ENCODE results near the gene DNAH3.
"Not testable (repeated sequence)": the region's sequence is repeated elsewhere in the genome, so short reads cannot be mapped to it uniquely, and the experiment has no call there.

Gene DNAH3

DNA sequence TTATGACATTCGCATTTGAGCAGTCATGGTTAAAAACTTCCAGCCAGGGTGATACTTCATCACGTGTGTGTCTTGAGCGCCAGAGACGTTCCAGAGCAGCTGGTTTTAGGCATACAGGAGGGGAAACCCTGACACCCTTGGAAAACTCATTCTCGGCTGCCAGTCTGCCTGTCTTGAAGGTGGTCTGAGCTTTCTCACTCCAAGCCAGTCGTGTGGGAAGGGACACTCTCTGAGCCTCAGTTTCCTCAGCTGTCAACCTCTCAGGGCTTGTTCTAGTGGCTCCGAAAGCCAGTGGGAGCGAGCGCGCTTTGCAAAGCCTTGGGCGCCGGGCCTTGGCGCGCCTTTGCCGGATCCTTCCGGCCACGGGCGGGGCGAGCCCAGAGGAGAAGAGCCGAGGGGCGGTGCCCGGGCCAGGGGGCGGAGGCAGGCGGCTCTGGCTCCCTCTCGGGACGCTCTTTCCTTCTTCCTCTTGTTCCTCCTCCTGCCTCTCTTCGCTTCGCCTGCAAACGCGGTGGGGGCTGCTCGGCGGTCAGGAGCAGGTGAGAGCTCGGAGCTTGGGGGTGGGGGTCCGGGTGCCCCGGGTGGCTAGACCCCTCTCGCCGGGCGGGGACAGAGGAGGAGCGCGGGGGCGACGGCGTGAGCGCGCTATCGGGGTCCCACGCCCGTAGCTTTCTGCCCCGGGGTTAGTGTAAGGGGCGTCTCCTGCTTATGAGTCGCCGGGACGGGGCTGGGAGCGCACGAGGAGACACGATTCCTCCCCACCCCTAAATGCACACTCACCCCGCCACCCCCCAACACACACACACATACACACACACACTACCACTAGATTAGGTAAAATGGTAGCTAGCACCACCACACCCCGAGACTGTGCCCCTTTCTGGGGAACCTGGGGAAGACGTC is 7.8 kb upstream of the DNAH3 start, which contains the start of gene LDAF1:
LDAF1 (plus strand) TSS at position 467 of the 903 bp plus-strand sequence. CDS start 2,509 bp downstream, outside the sequence.
- Histone ChIP-seq H2AFZ (ENCODE audit: low read depth, low read length) (peak within 1 kb of the TSS; percentile 88; the same call in 1 of the 2 replicates), H3K36me3 (replicated peaks; ENCODE audit: low read depth, low read length) (peaks cover 23% of the 10 kb centered on the region), H3K27me3 (ENCODE audit: low read depth, low read length) (no peaks in the 10 kb centered on the region), H3K9ac (ENCODE audit: low read length) (peak within 1 kb of the TSS; percentile 75), H3K4me1 (ENCODE audit: low read length) (peaks cover 17% of the 10 kb centered on the region), H3K9me3 (ENCODE audit: insufficient read depth, low read length) (no peaks in the 10 kb centered on the region), H4K20me1 (ENCODE audit: insufficient read depth, low read length) (peaks cover 8% of the 10 kb centered on the region; the same call in 1 of the 2 replicates), H3K4me3 (ENCODE audit: low read length) (peak within 1 kb of the TSS; percentile 91), H3K79me2 (ENCODE audit: low read length) (peaks cover 14% of the 10 kb centered on the region), H3K27ac (ENCODE audit: low read length) (peak within 1 kb of the TSS; percentile 53), H3K4me2 (ENCODE audit: low read length) (peak within 1 kb of the TSS; percentile 99)
- TF ChIP-seq, protein P1, sequence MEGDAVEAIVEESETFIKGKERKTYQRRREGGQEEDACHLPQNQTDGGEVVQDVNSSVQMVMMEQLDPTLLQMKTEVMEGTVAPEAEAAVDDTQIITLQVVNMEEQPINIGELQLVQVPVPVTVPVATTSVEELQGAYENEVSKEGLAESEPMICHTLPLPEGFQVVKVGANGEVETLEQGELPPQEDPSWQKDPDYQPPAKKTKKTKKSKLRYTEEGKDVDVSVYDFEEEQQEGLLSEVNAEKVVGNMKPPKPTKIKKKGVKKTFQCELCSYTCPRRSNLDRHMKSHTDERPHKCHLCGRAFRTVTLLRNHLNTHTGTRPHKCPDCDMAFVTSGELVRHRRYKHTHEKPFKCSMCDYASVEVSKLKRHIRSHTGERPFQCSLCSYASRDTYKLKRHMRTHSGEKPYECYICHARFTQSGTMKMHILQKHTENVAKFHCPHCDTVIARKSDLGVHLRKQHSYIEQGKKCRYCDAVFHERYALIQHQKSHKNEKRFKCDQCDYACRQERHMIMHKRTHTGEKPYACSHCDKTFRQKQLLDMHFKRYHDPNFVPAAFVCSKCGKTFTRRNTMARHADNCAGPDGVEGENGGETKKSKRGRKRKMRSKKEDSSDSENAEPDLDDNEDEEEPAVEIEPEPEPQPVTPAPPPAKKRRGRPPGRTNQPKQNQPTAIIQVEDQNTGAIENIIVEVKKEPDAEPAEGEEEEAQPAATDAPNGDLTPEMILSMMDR (IDR thresholded peaks at IDR 0.05; ENCODE audit: low read depth, low read length): no peak
- TF ChIP-seq EZH2phosphoT487 (IDR thresholded peaks at IDR 0.05; ENCODE audit: low read depth): no peak

DNA sequence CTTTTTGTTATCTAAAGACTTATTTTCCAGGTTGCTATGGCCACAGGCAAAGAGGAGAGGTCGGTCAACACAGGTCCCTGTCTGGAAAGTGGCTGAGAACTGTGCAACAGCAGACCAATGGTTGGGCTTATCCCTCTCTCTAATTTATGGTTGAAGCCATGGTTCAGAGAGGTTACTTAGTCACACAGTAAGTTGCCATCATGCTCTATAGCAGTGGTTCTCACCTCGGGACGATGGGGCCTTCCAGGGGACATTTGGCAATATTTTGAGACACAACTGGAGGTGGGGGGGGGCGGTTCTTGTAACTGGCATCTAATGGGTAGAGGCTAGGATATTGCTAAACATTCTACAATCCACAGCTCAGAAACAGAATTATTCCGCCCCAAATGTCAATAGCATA is 7.0 kb upstream of the DNAH3 start:
- Histone ChIP-seq H3K4me1 (ENCODE audit: low read length) (peaks cover 17% of the 10 kb centered on the region), H3K4me3 (ENCODE audit: low read length) (peak overlapping the region; percentile 91), H3K27ac (ENCODE audit: low read length) (no peak overlapping the region)

DNA sequence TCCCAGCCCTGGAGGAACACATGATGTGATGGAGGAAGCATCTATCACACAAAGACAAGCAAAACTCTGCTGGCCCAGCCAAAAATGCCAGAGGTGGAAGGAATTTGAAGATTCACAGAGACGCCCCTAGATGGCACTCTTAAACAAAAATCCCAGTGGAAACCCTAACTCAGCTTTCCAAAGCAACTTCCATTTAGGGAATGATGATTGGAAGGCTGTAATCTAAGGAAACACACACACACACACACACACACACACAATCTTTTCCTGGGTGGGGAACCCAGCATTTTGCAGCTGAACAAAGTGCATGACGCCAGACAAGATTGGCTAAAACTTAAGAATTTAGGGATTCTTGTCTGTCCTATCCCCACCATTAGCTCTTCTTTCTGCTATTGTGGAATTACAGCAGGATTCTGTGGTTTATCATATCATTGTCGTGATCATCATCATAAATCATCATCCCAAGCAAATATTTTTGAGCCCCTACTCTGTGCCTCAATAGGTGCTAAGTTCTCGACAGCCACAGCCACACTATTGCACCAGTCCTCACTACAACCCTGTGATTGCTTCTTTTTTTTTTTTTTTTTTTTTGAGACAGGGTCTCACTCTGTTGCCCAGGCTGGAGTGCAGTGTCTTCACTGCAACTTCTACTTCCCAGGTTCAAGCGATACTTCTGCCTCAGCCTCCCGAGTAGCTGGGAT is 6.3 kb upstream of the DNAH3 start:
- no peak overlapping the region for H3K9ac ChIP-seq (ENCODE audit: low read length)
- H3K27ac ChIP-seq (ENCODE audit: low read length): no peak overlapping the region
- H3K36me3 ChIP-seq (replicated peaks; ENCODE audit: low read depth, low read length): peaks cover 12% of the 10 kb centered on the region
- H2AFZ ChIP-seq (ENCODE audit: low read depth, low read length): no peak overlapping the region
- no peak for TF ChIP-seq EZH2phosphoT487 (IDR thresholded peaks at IDR 0.05; ENCODE audit: low read depth)
- TF ChIP-seq, protein P1 (IDR thresholded peaks at IDR 0.05; ENCODE audit: low read depth, low read length): peak; percentile 78
- no peak overlapping the region for H3K4me3 ChIP-seq (ENCODE audit: low read length)
- peaks cover 17% of the 10 kb centered on the region for H3K4me1 ChIP-seq (ENCODE audit: low read length)
- H3K9me3 ChIP-seq (ENCODE audit: insufficient read depth, low read length): no peaks in the 10 kb centered on the region
- H3K79me2 ChIP-seq (ENCODE audit: low read length): peaks cover 14% of the 10 kb centered on the region
- no peak overlapping the region for H3K4me2 ChIP-seq (ENCODE audit: low read length)
- peaks cover 8% of the 10 kb centered on the region; the same call in 1 of the 2 replicates for H4K20me1 ChIP-seq (ENCODE audit: insufficient read depth, low read length)
- H3K27me3 ChIP-seq (ENCODE audit: low read depth, low read length): no peaks in the 10 kb centered on the region

More for the DNA sequence above, 7.0 kb upstream of the DNAH3 start:
- H3K9me3 ChIP-seq (ENCODE audit: insufficient read depth, low read length): no peaks in the 10 kb centered on the region
- H3K79me2 ChIP-seq (ENCODE audit: low read length): peaks cover 14% of the 10 kb centered on the region
- peaks cover 8% of the 10 kb centered on the region; the same call in 1 of the 2 replicates for H4K20me1 ChIP-seq (ENCODE audit: insufficient read depth, low read length)
- H3K36me3 ChIP-seq (replicated peaks; ENCODE audit: low read depth, low read length): peaks cover 17% of the 10 kb centered on the region
- 0 out of 2 replicates have a peak overlapping the region, but pooled peaks have one; percentile 88 for H2AFZ ChIP-seq (ENCODE audit: low read depth, low read length)
- H3K27me3 ChIP-seq (ENCODE audit: low read depth, low read length): no peaks in the 10 kb centered on the region
- TF ChIP-seq, protein P1 (IDR thresholded peaks at IDR 0.05; ENCODE audit: low read depth, low read length): no peak
- no peak for TF ChIP-seq EZH2phosphoT487 (IDR thresholded peaks at IDR 0.05; ENCODE audit: low read depth)
- H3K9ac ChIP-seq (ENCODE audit: low read length): peak overlapping the region; percentile 75; the same call in 1 of the 2 replicates
- H3K4me2 ChIP-seq (ENCODE audit: low read length): peak overlapping the region; percentile 99

DNA sequence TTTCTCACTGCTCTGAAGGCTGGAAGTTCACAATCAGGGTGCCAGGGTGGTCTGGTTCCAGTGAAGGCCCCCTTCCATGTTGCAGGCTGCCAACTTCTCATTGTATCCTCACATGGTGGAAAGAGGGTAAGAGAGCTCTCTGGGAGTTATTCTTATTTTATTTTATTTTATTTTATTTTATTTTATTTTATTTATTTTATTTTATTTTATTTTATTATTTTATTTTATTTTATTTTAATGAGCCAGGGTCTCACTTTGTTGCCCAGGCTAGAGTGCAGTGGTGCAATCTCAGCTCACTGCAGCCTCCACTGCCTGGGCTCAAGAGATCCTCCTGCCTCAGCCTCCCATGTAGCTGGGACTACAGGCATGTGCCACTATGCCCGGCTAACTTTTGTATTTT is 5.4 kb upstream of the DNAH3 start:
- not testable (repeated sequence) for H3K27me3 ChIP-seq (ENCODE audit: low read depth, low read length); H4K20me1 ChIP-seq (ENCODE audit: insufficient read depth, low read length)
- peaks cover 17% of the 10 kb centered on the region for H3K4me1 ChIP-seq (ENCODE audit: low read length)

DNA sequence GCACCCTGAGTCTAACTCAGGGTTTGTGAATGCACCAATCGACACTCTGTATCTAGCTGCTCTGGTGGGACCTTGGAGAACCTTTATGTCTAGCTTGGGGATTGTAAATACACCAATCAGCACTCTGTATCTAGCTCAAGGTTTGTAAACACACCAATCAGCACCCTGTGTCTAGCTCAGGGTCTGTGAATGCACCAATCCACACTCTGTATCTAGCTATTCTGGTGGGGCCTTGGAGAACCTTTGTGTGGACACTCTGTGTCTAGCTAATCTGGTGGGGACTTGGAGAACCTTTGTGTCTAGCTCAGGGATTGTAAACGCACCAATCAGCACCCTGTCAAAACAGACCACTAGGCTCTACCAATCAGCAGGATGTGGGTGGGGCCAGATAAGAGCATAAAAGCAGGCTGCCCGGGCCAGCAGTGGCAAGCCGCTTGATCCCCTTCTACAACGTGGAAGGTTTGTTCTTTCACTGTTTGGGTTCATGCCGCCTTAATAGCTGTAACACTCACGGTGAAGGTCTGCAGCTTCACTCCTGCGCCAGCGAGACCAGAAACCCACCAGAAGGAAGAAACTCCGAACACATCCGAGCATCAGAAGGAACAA is 2.6 kb upstream of the DNAH3 start:
- H3K4me1 ChIP-seq (ENCODE audit: low read length); H3K79me2 ChIP-seq (ENCODE audit: low read length); H3K36me3 ChIP-seq (replicated peaks; ENCODE audit: low read depth, low read length); H3K4me3 ChIP-seq (ENCODE audit: low read length); H3K9ac ChIP-seq (ENCODE audit: low read length); H3K27ac ChIP-seq (ENCODE audit: low read length); H3K9me3 ChIP-seq (ENCODE audit: insufficient read depth, low read length); H4K20me1 ChIP-seq (ENCODE audit: insufficient read depth, low read length); H3K4me2 ChIP-seq (ENCODE audit: low read length); H2AFZ ChIP-seq (ENCODE audit: low read depth, low read length): not testable (repeated sequence)
- H3K27me3 ChIP-seq (ENCODE audit: low read depth, low read length): peaks cover 14% of the 10 kb centered on the region

More for the DNA sequence above, 5.4 kb upstream of the DNAH3 start:
- peaks cover 14% of the 10 kb centered on the region for H3K79me2 ChIP-seq (ENCODE audit: low read length)
- not testable (repeated sequence) for H3K36me3 ChIP-seq (replicated peaks; ENCODE audit: low read depth, low read length); H3K27ac ChIP-seq (ENCODE audit: low read length); H2AFZ ChIP-seq (ENCODE audit: low read depth, low read length); H3K4me2 ChIP-seq (ENCODE audit: low read length); H3K9ac ChIP-seq (ENCODE audit: low read length); H3K9me3 ChIP-seq (ENCODE audit: insufficient read depth, low read length); H3K4me3 ChIP-seq (ENCODE audit: low read length)

DNA sequence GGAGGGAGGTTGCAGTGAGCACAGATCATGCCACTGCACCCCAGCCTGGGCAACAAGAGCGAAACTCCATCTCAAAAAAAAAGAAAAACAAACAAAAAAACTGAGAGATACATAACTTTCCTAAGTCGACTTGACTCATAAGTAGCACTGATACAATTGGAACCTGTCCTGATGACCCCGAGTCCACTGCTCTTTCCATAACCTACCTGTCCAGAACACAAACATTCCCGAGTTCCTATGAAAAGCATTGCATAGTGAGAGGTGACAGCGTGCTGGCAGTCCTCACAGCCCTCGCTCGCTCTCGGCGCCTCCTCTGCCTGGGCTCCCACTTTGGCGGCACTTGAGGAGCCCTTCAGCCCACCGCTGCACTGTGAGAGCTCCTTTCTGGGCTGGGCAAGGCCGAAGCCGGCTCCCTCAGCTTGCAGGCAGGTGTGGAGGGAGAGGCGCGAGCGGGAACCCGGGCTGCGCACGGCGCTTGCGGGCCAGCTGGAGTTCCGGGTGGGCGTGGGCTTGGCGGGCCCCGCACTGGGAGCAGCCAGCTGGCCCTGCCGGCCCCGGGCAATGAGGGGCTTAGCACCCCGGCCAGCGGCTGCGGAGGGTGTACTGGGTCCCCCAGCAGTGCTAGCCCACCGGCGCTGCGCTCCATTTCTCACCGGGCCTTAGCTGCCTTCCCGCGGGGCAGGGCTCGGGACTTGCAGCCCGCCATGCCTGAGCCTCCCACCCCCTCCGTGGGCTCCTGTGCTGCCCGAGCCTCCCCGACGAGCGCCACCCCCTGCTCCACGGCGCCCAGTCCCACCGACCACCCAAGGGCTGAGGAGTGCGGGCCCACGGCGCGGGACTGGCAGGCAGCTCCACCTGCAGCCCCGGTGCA is 1.7 kb upstream of the DNAH3 start:
- not testable (repeated sequence) for H3K9ac ChIP-seq (ENCODE audit: low read length); H2AFZ ChIP-seq (ENCODE audit: low read depth, low read length); H3K9me3 ChIP-seq (ENCODE audit: insufficient read depth, low read length); H3K4me1 ChIP-seq (ENCODE audit: low read length); H4K20me1 ChIP-seq (ENCODE audit: insufficient read depth, low read length); H3K79me2 ChIP-seq (ENCODE audit: low read length); H3K36me3 ChIP-seq (replicated peaks; ENCODE audit: low read depth, low read length); H3K27ac ChIP-seq (ENCODE audit: low read length); H3K4me2 ChIP-seq (ENCODE audit: low read length); H3K4me3 ChIP-seq (ENCODE audit: low read length)
- H3K27me3 ChIP-seq (ENCODE audit: low read depth, low read length): peaks cover 22% of the 10 kb centered on the region
